ENCODE measurements around the gene TMEM88. TPM values are rescaled to one million over a fixed set of nuclear protein-coding genes. Genes with fewer than 3 reads are reported as not detected.
A peak's percentile ranks its signal among the peaks of the same experiment; 100 is the strongest.

TMEM88 gene
- total and polyA plus RNA-seq, 2 of the 13 experiments (the other 11 are each of a cell fraction or from before 2014, with no cell fraction given) = 0.31 to 0.66 TPM

- TF ChIP-seq ZNF687 (CRISPR knock-in tag; IDR thresholded peaks at IDR 0.05) (peak; percentile 68), ZBTB7A (CRISPR knock-in tag; IDR thresholded peaks at IDR 0.05) (no peak), ZNF703 (CRISPR knock-in tag; IDR thresholded peaks at IDR 0.05; ENCODE audit: borderline replicate concordance) (0 out of 2 replicates have a peak, but pooled peaks have one; percentile 26), RFX3 (CRISPR knock-in tag; IDR thresholded peaks at IDR 0.05) (no peak), ZNF431 (CRISPR knock-in tag; IDR thresholded peaks at IDR 0.05; ENCODE audit: borderline replicate concordance, low read depth) (no peak), ZNF616 (CRISPR knock-in tag; IDR thresholded peaks at IDR 0.05; ENCODE audit: low read depth) (no peak), IKZF1 (IDR thresholded peaks at IDR 0.05) (no peak), ZNF17 (CRISPR knock-in tag; IDR thresholded peaks at IDR 0.05) (no peak)
These were observed 33.5 kb downstream of the TMEM88 start, which contains the start of gene CHD3 (continued) for GRCh38 chr17:7888184-7888920.

Data from HepG2 (cell line).